GM12872 (cell line): Measurements from ENCODE around the gene SCUBE1.
A peak's percentile ranks its signal among the peaks of the same experiment; 100 is the strongest.

Experiments used
- CTCF ChIP-seq: IDR thresholded peaks from 3 replicates; pipeline ENCODE4 v1.5.1; 2011; ENCODE audit warnings: low read depth, mild to moderate bottlenecking, low read length, moderate library complexity; ENCODE audit not compliant: insufficient read depth

Gene SCUBE1

GRCh38 chr22:43198126-43198525 lies 145.0 kb downstream of the SCUBE1 start:
- no peak for TF ChIP-seq CTCF

GRCh38 chr22:43197271-43197941 lies 145.8 kb downstream of the SCUBE1 start:
- no peak for TF ChIP-seq CTCF

- TF ChIP-seq CTCF = no peak
These were observed 151.3 kb downstream of the SCUBE1 start for GRCh38 chr22:43191831-43192230.

GRCh38 chr22:43188829-43189545 lies 154.2 kb downstream of the SCUBE1 start:
- no peak for TF ChIP-seq CTCF

- TF ChIP-seq CTCF = peak; percentile 72; the same call in 2 of the 3 replicates
These were observed 155.7 kb downstream of the SCUBE1 start for GRCh38 chr22:43187171-43188099.

- no peak for TF ChIP-seq CTCF
These were observed 156.7 kb downstream of the SCUBE1 start, which contains the start of gene TTLL12 for GRCh38 chr22:43186272-43187170. Gene TTLL12 (minus strand): TSS chr22:43187134. CDS start chr22:43187069, 65 bp downstream.
